IPS-15b (cell line): Measurements from ENCODE around the gene LARGE2.

Experiments
- H3K27me3 ChIP-seq: one replicate; pipeline ENCODE4 v1.6.1; 2013; ENCODE audit warnings: low read length; ENCODE audit not compliant: control insufficient read depth, insufficient read depth
- H3K36me3 ChIP-seq: one replicate; pipeline ENCODE4 v1.6.1; 2013; ENCODE audit warnings: low read length; ENCODE audit not compliant: control insufficient read depth, insufficient read depth
- H3K4me1 ChIP-seq: one replicate; pipeline ENCODE4 v1.6.1; 2013; ENCODE audit warnings: mild to moderate bottlenecking, low read length; ENCODE audit not compliant: control insufficient read depth, insufficient read depth
- H3K4me3 ChIP-seq: one replicate; pipeline ENCODE4 v1.5.1; 2013; ENCODE audit warnings: low read depth, low read length
- H3K9ac ChIP-seq: one replicate; pipeline ENCODE4 v1.6.1; 2013; ENCODE audit warnings: low read depth, mild to moderate bottlenecking, low read length
- H3K9me3 ChIP-seq: one replicate; pipeline ENCODE4 v1.6.1; 2013; ENCODE audit warnings: mild to moderate bottlenecking, low read length; ENCODE audit not compliant: control insufficient read depth, insufficient read depth

The LARGE2 gene

GRCh38 chr11:45922425-45923082, at the start of gene LARGE2:
Gene LARGE2, plus strand, starts transcription at chr11:45922656. Its CDS starts 227 bp downstream, at chr11:45922883.
- Histone ChIP-seq H3K36me3 (peaks cover 26% of the 10 kb centered on the region), H3K9me3 (no peaks in the 10 kb centered on the region), H3K4me3 (peak within 1 kb of the TSS; percentile 79), H3K4me1 (peaks cover 22% of the 10 kb centered on the region), H3K27me3 (peaks cover 13% of the 10 kb centered on the region), H3K9ac (peak within 1 kb of the TSS; percentile 54)

GRCh38 chr11:45876401-45876800, 46.1 kb upstream of the LARGE2 start:
- H3K36me3 ChIP-seq = peaks cover 9% of the 10 kb centered on the region
- H3K9ac ChIP-seq = no peak overlapping the region

GRCh38 chr11:45877221-45877620, 45.2 kb upstream of the LARGE2 start:
- Histone ChIP-seq H3K9me3 (no peaks in the 10 kb centered on the region), H3K4me3 (no peak overlapping the region), H3K27me3 (no peaks in the 10 kb centered on the region), H3K36me3 (peaks cover 8% of the 10 kb centered on the region), H3K9ac (no peak overlapping the region), H3K4me1 (peaks cover 15% of the 10 kb centered on the region)

More at GRCh38 chr11:45876401-45876800, 46.1 kb upstream of the LARGE2 start:
- Histone ChIP-seq H3K27me3 (no peaks in the 10 kb centered on the region), H3K4me1 (peaks cover 15% of the 10 kb centered on the region), H3K4me3 (no peak overlapping the region), H3K9me3 (no peaks in the 10 kb centered on the region)

- Histone ChIP-seq H3K36me3 (peaks cover 10% of the 10 kb centered on the region), H3K9ac (no peak overlapping the region), H3K9me3 (no peaks in the 10 kb centered on the region), H3K27me3 (no peaks in the 10 kb centered on the region), H3K4me1 (peaks cover 15% of the 10 kb centered on the region), H3K4me3 (no peak overlapping the region)
Measured at GRCh38 chr11:45877845-45878244, 44.6 kb upstream of the LARGE2 start.

GRCh38 chr11:45879803-45880686, 42.4 kb upstream of the LARGE2 start:
- H3K36me3 ChIP-seq = peaks cover 10% of the 10 kb centered on the region
- no peak overlapping the region for H3K4me3 ChIP-seq
- H3K4me1 ChIP-seq = peaks cover 15% of the 10 kb centered on the region
- H3K9ac ChIP-seq = no peak overlapping the region
- no peaks in the 10 kb centered on the region for H3K9me3 ChIP-seq
- no peaks in the 10 kb centered on the region for H3K27me3 ChIP-seq

GRCh38 chr11:45880772-45881570, 41.5 kb upstream of the LARGE2 start:
- H3K9me3 ChIP-seq = no peaks in the 10 kb centered on the region
- peaks cover 10% of the 10 kb centered on the region for H3K4me1 ChIP-seq
- H3K4me3 ChIP-seq = no peak overlapping the region
- H3K27me3 ChIP-seq = no peaks in the 10 kb centered on the region
- H3K9ac ChIP-seq = no peak overlapping the region
- peaks cover 10% of the 10 kb centered on the region for H3K36me3 ChIP-seq

- Histone ChIP-seq H3K27me3 (no peaks in the 10 kb centered on the region), H3K36me3 (peaks cover 10% of the 10 kb centered on the region), H3K4me3 (no peak overlapping the region), H3K4me1 (peaks cover under 1% of the 10 kb centered on the region), H3K9me3 (no peaks in the 10 kb centered on the region), H3K9ac (no peak overlapping the region)
Measured at GRCh38 chr11:45881708-45882368, 40.6 kb upstream of the LARGE2 start.

- Histone ChIP-seq H3K4me1 (no peaks in the 10 kb centered on the region), H3K27me3 (no peaks in the 10 kb centered on the region), H3K36me3 (peaks cover 10% of the 10 kb centered on the region), H3K9me3 (no peaks in the 10 kb centered on the region), H3K4me3 (no peak overlapping the region), H3K9ac (no peak overlapping the region)
Measured at GRCh38 chr11:45884596-45885185, 37.8 kb upstream of the LARGE2 start.

- no peaks in the 10 kb centered on the region for H3K27me3 ChIP-seq
- H3K4me3 ChIP-seq = peak within 1 kb of the TSS; percentile 72
- H3K4me1 ChIP-seq = no peaks in the 10 kb centered on the region
- H3K9ac ChIP-seq = peak within 1 kb of the TSS; percentile 47
- peaks cover 10% of the 10 kb centered on the region for H3K36me3 ChIP-seq
- no peaks in the 10 kb centered on the region for H3K9me3 ChIP-seq
Measured at GRCh38 chr11:45885274-45885920, 37.1 kb upstream of the LARGE2 start, which contains the start of gene MAPK8IP1. Gene MAPK8IP1, plus strand, starts transcription at chr11:45885651. Its CDS starts 170 bp downstream, at chr11:45885821.

- H3K4me3 ChIP-seq = peak overlapping the region; percentile 72
- H3K9ac ChIP-seq = peak overlapping the region; percentile 47
- peaks cover 6% of the 10 kb centered on the region for H3K36me3 ChIP-seq
- H3K9me3 ChIP-seq = no peaks in the 10 kb centered on the region
- H3K4me1 ChIP-seq = no peaks in the 10 kb centered on the region
- H3K27me3 ChIP-seq = no peaks in the 10 kb centered on the region
Measured at GRCh38 chr11:45885921-45886721, 36.3 kb upstream of the LARGE2 start.
